ENCODE results near the gene KAT6B.
A peak's percentile ranks its signal among the peaks of the same experiment; 100 is the strongest.

The KAT6B gene

GRCh38 chr10:75040576-75040975 is 214.2 kb downstream of the KAT6B start:
- no peak for DNase-seq (ENCODE audit: low read depth)
- no peak overlapping the region for H3K4me3 ChIP-seq (ENCODE audit: control insufficient read depth, low read depth, low read length)
- TF ChIP-seq, protein P1, sequence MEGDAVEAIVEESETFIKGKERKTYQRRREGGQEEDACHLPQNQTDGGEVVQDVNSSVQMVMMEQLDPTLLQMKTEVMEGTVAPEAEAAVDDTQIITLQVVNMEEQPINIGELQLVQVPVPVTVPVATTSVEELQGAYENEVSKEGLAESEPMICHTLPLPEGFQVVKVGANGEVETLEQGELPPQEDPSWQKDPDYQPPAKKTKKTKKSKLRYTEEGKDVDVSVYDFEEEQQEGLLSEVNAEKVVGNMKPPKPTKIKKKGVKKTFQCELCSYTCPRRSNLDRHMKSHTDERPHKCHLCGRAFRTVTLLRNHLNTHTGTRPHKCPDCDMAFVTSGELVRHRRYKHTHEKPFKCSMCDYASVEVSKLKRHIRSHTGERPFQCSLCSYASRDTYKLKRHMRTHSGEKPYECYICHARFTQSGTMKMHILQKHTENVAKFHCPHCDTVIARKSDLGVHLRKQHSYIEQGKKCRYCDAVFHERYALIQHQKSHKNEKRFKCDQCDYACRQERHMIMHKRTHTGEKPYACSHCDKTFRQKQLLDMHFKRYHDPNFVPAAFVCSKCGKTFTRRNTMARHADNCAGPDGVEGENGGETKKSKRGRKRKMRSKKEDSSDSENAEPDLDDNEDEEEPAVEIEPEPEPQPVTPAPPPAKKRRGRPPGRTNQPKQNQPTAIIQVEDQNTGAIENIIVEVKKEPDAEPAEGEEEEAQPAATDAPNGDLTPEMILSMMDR (conservative IDR thresholded peaks at IDR 0.05; ENCODE audit: control insufficient read depth, insufficient read depth, low read depth, low read length): no peak

DNA sequence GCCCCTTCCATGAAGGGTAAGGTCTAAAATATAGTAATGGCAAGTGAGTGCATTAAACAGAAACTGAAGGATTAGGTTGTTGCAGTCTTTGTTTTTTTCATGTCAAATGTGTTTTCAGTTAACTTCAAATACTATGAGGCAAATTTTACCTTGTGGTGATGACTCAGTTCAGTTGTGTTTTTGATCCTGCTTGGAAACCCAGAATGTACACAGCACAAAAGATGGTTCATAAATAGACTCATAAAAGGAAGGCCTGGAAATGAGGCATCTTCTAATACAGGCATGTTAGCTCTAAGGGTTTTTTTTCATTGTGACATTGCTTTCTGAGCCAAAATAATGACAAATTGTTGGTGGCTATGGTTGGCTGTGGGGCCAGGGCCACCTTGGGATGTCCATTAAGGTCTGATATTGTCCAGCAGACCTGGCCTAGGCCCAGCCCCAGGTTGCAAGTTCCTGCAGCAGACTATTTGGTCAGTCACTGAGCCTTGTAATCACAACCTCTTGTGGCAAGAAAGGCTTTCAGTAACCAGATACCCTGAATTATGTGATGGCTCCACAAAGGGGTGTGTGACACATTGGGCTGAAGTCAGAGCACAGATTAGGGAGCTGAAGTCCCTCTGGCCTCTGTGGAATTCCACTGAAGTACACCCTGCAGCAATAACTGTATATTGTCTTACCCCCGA is 216.0 kb downstream of the KAT6B start:
- peak; percentile 92 for DNase-seq (ENCODE audit: low read depth)
- no peak overlapping the region for H3K4me3 ChIP-seq (ENCODE audit: control insufficient read depth, low read depth, low read length)
- TF ChIP-seq, protein P1 (conservative IDR thresholded peaks at IDR 0.05; ENCODE audit: control insufficient read depth, insufficient read depth, low read depth, low read length): no peak

DNA sequence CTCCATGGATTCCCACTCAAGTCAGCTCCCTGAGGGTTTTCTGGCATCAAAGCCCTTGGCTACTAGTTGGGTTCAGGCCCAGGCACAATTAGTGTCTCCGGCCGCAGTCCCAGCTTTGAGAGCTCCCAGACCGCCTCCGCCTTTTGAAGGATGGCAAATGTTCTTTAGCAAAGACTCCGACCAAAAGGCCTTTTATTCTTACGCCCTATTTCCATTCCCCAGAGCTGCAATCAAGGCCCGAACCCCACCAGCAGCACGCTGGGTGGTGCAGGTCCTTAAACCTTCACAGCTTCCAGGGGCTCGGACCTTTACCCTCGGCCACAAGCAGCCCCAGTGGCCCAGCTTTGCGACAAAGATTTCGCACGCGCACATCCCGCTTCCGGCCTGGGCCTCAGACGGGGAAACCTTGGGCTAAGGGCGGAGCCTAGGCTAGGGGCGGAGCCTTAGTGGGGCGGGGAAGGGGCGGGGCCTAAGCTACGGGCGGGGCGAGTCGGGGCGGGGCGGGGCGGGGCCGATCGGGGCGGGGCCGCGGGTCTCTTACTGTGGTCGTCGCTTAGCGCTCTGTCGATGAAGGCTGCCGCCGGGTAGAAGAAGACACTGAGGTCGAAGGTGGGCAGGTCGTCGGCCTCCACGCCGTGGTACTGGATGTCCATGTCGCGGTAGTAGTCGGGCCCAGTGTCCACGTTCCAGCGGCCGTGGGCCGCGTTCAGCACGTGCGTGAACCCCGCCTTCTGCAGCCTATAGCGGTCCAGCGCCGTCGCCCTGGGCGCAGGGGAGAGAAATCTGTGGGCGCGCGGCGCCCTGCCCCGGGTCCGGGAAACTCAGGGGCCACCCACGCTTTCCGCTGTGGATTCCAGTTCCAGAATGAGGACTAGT is 217.1 kb downstream of the KAT6B start:
- H3K4me3 ChIP-seq (ENCODE audit: control insufficient read depth, low read depth, low read length): no peak overlapping the region
- no peak for DNase-seq (ENCODE audit: low read depth)
- TF ChIP-seq, protein P1 (conservative IDR thresholded peaks at IDR 0.05; ENCODE audit: control insufficient read depth, insufficient read depth, low read depth, low read length): no peak

GRCh38 chr10:75048669-75049098 is 222.3 kb downstream of the KAT6B start:
- DNase-seq (ENCODE audit: low read depth): peak; percentile 40
- H3K4me3 ChIP-seq (ENCODE audit: control insufficient read depth, low read depth, low read length): no peak overlapping the region

DNA sequence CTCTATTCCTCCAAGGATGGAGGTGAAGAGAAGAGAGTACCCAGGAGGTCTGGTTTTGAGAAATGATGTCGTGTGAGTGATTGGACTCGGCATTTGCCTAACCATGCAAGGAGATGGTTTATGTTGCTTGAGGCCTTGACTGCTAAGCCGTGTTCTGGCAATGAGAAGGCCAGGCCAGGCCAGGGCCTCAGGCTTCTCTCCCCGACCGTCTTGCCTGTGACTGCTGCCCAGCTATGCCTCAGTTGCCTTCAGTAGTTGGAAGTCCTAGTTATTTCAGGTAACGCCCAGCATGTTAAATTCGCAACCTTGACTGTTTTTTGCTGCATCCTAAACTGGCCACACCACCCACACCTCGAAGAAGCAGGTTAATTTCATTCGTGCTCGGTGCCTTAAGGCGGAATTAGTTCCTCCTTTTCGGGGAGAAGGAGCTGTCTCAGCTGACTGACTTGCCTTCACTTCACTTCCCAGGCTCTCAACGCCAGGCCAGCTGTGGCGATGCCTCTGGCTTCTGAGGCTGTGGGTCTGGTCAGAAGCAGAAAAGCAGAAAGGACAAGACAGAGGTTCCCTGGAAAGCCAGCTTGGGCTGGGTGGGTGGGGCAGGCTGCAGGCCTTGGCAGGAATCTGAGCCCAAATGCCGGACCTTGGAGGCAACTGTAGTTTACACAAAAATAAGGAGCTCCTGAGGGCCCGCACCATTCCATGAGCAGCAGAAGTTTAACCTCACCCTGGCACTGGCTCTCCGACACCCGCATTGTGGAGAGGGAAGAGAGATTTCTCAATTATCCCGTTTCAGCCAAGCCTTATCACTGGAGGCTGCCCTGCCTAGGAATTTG is 223.1 kb downstream of the KAT6B start:
- DNase-seq (ENCODE audit: low read depth): no peak
- H3K4me3 ChIP-seq (ENCODE audit: control insufficient read depth, low read depth, low read length): no peak overlapping the region
- TF ChIP-seq, protein P1 (conservative IDR thresholded peaks at IDR 0.05; ENCODE audit: control insufficient read depth, insufficient read depth, low read depth, low read length): no peak

More at GRCh38 chr10:75048669-75049098, 222.3 kb downstream of the KAT6B start:
- TF ChIP-seq, protein P1 (conservative IDR thresholded peaks at IDR 0.05; ENCODE audit: control insufficient read depth, insufficient read depth, low read depth, low read length): no peak
